ENCODE results near the gene TFRC.
"Not testable (repeated sequence)": the region's sequence is repeated elsewhere in the genome, so short reads cannot be mapped to it uniquely, and the experiment has no call there.

Gene TFRC

GRCh38 chr3:196047391-196048030 lies 34.4 kb downstream of the TFRC start:
- DNase-seq, result no peak

GRCh38 chr3:196044513-196044912 lies 37.4 kb downstream of the TFRC start:
- DNase-seq, result no peak

GRCh38 chr3:196042673-196043072 lies 39.2 kb downstream of the TFRC start:
- DNase-seq, result no peak

GRCh38 chr3:196039359-196039758 lies 42.5 kb downstream of the TFRC start:
- DNase-seq, result no peak

- not testable (repeated sequence) for DNase-seq
Observed at GRCh38 chr3:196026059-196026458, 55.8 kb downstream of the TFRC start.

- no peak for DNase-seq
Observed at GRCh38 chr3:196024968-196025367, 56.9 kb downstream of the TFRC start.

- no peak for DNase-seq
Observed at GRCh38 chr3:196023947-196024346, 57.9 kb downstream of the TFRC start.

GRCh38 chr3:196022499-196022878 lies 59.4 kb downstream of the TFRC start:
- not testable (repeated sequence) for DNase-seq

GRCh38 chr3:196020373-196020772 lies 61.5 kb downstream of the TFRC start:
- no peak for DNase-seq

GRCh38 chr3:196019576-196019975 lies 62.3 kb downstream of the TFRC start:
- not testable (repeated sequence) for DNase-seq

- not testable (repeated sequence) for DNase-seq
Observed at GRCh38 chr3:196018159-196018558, 63.7 kb downstream of the TFRC start.

GRCh38 chr3:196016485-196016884 lies 65.4 kb downstream of the TFRC start:
- DNase-seq, result no peak

GRCh38 chr3:196016059-196016458 lies 65.8 kb downstream of the TFRC start:
- DNase-seq, result no peak

- DNase-seq, result no peak
Observed at GRCh38 chr3:196013587-196014487, 68.1 kb downstream of the TFRC start.

- no peak for DNase-seq
Observed at GRCh38 chr3:196012941-196013476, 68.9 kb downstream of the TFRC start.

- DNase-seq, result no peak
Observed at GRCh38 chr3:196012481-196012880, 69.4 kb downstream of the TFRC start.

GRCh38 chr3:196009456-196009855 lies 72.4 kb downstream of the TFRC start:
- DNase-seq, result no peak

GRCh38 chr3:196008929-196009328 lies 73.0 kb downstream of the TFRC start:
- no peak for DNase-seq

GRCh38 chr3:196008387-196008786 lies 73.5 kb downstream of the TFRC start:
- no peak for DNase-seq

- DNase-seq, result no peak
Observed at GRCh38 chr3:196007744-196008335, 74.0 kb downstream of the TFRC start.

GRCh38 chr3:196005338-196005737 lies 76.6 kb downstream of the TFRC start:
- DNase-seq, result not testable (repeated sequence)

GRCh38 chr3:196004359-196005052 lies 77.4 kb downstream of the TFRC start:
- DNase-seq, result not testable (repeated sequence)

- no peak for DNase-seq
Observed at GRCh38 chr3:196003611-196004010, 78.3 kb downstream of the TFRC start.
